T-helper 2 cell treated with Interferon-gamma antibody and Interleukin-4, amounts not matched to agents 100 ng/mL and 5 ng/mL, for 36 hours (primary cell): ENCODE measurements around the gene PTPRN2. TPM values are rescaled to one million over a fixed set of nuclear protein-coding genes. Genes with fewer than 3 reads are reported as not detected.
"Not testable (repeated sequence)": the region's sequence is repeated elsewhere in the genome, so short reads cannot be mapped to it uniquely, and the experiment has no call there.

Source experiments
- intact Hi-C: fragments of 100-400 bp; cut with micrococcal nuclease; formaldehyde crosslinking; loops from one replicate; pipeline ENCODE4 v1.15.1; 2023
- total RNA-seq: library from RNA; stranded (reverse); gene quantifications from 2 replicates; pipeline ENCODE4 v1.2.3, GENCODE V29; 2022

PTPRN2 gene
- total RNA-seq, 1 donor from 2014 or later = 5.1 TPM

GRCh38 chr7:157916946-157917640, 670.5 kb downstream of the PTPRN2 start:
- intact Hi-C loops = no loop called here

GRCh38 chr7:157910446-157910845, 677.2 kb downstream of the PTPRN2 start:
- intact Hi-C loops = no loop called here

- intact Hi-C loops = not testable (repeated sequence)
Measured at GRCh38 chr7:157910045-157910444, 677.6 kb downstream of the PTPRN2 start.

- intact Hi-C loops = no loop called here
Measured at GRCh38 chr7:157909370-157909769, 678.3 kb downstream of the PTPRN2 start.

GRCh38 chr7:157908006-157908782, 679.4 kb downstream of the PTPRN2 start:
- intact Hi-C loops = no loop called here

GRCh38 chr7:157907091-157907490, 680.5 kb downstream of the PTPRN2 start:
- intact Hi-C loops = no loop called here

GRCh38 chr7:157906583-157906982, 681.0 kb downstream of the PTPRN2 start:
- intact Hi-C loops = no loop called here

GRCh38 chr7:157905651-157906461, 681.8 kb downstream of the PTPRN2 start:
- intact Hi-C loops = no loop called here

GRCh38 chr7:157904866-157905570, 682.6 kb downstream of the PTPRN2 start:
- intact Hi-C loops = no loop called here

- intact Hi-C loops = no loop called here
Measured at GRCh38 chr7:157904211-157904865, 683.3 kb downstream of the PTPRN2 start.

- intact Hi-C loops = no loop called here
Measured at GRCh38 chr7:157903710-157904109, 683.9 kb downstream of the PTPRN2 start.

- intact Hi-C loops = no loop called here
Measured at GRCh38 chr7:157903296-157903695, 684.3 kb downstream of the PTPRN2 start.

- intact Hi-C loops = not testable (repeated sequence)
Measured at GRCh38 chr7:157901816-157902610, 685.6 kb downstream of the PTPRN2 start.

- intact Hi-C loops = no loop called here
Measured at GRCh38 chr7:157901166-157901565, 686.5 kb downstream of the PTPRN2 start.

- intact Hi-C loops = no loop called here
Measured at GRCh38 chr7:157900556-157900955, 687.1 kb downstream of the PTPRN2 start.

- intact Hi-C loops = no loop called here
Measured at GRCh38 chr7:157900011-157900410, 687.6 kb downstream of the PTPRN2 start.

GRCh38 chr7:157898802-157899505, 688.7 kb downstream of the PTPRN2 start:
- intact Hi-C loops = no loop called here

- intact Hi-C loops = no loop called here
Measured at GRCh38 chr7:157898261-157898660, 689.4 kb downstream of the PTPRN2 start.

GRCh38 chr7:157897681-157898080, 689.9 kb downstream of the PTPRN2 start:
- intact Hi-C loops = no loop called here
